HG03439 (cell line): Measurements from ENCODE around the gene ADRA2B.
A peak's percentile ranks its signal among the peaks of the same experiment; 100 is the strongest.
"Not testable (repeated sequence)": the region's sequence is repeated elsewhere in the genome, so short reads cannot be mapped to it uniquely, and the experiment has no call there.

Experiments used
- ATAC-seq: cut with Tn5 transposase; IDR thresholded peaks from one replicate; pipeline ENCODE4 v1.9.1; 2021; ENCODE audit warnings: mild to moderate bottlenecking, moderate library complexity; ENCODE audit not compliant: unreplicated experiment

The ADRA2B gene

DNA sequence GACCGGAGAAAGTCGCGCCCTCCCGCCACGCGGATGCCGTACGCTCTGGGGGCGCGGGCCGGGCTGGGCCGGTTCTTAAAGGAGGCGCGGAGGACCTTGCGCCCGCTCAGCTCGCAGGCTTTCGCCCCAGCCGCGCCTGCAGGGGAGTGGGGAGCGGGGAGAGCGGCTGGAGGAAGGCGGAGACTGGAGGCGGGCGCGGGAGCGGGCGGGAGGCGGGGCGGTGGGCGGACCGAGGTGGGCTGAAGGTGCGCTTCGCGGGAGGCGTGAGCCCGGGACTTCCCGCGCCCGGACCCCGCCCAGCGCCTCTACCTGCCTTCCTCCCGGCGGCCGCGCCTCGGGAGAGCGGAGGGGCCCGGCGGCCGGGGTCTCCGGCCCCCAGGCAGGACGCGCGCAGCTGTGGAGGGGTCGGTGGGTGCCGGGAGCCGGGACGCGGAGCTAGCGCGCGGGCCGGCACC, at the start of gene ADRA2B:
ADRA2B (minus strand) TSS at position 148 of the 455 bp plus-strand sequence. CDS start 422 bp downstream, outside the sequence.
- ATAC-seq = no peak

DNA sequence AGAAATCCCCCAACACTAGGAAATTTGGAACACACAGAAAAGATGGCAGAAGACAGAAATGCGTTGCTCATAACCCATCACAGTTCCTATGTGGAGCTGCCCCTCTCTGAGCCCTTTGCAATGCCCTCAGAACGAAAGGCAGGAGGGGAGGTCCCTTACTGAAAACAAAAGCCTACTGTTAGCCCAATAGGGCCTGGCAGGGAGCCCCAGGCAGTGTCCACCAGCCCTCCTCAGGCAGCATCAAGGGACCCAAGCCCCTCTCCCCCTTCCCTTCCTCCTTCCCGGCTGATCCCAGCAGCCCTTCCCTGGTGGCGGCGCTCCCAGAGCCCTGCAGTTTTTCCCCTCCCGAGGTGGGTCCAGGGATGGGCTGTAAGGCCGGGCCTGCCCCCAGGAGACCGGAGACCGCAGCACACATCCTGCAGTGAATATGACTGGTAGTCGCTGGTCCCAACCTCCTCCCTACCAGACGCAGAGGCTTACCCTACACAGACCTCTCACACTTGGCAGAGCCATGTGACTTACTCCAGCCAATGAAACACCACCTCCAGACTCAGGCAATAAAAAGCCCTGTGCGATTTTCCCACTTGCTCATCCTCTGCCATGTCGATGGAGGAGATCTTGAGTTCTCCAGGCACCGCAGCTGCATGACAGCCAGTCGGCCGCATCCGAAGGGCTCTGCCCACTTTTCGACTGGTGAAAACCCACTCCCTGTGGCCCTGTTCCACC, 48.3 kb upstream of the ADRA2B start:
- ATAC-seq = peak; percentile 65

DNA sequence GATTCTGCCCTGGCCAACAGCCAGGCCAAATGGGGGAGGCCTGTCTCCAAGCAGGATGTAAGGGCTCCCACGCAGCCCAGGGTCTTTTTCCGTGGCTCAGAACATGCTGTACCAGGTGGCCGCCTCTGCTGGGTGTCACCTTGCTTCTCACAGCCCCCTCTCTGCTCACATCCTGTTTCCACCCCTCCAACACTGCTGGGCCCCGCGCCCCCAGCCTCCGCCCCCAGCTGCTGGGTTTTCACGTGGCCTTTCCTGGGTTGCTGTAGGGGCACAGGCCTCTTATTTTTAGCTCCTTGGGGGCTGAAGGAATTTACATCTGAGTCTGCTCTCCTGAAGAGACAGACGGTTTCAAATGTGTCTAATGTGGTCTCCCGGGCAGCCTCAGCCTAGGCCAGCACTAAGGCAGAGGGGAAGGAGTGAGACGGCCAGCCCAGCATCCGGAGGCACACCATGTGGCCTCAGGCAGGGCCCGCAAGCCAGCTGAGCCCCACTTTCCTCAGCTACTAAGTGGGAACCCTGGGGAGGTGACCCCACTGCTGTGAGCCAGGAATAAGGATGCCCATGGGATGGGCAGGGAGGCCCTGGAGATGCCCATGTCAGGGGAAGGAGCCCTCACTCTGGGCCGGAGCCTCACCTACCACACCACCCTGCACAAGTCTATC, 47.5 kb upstream of the ADRA2B start:
- ATAC-seq = peak; percentile 49

DNA sequence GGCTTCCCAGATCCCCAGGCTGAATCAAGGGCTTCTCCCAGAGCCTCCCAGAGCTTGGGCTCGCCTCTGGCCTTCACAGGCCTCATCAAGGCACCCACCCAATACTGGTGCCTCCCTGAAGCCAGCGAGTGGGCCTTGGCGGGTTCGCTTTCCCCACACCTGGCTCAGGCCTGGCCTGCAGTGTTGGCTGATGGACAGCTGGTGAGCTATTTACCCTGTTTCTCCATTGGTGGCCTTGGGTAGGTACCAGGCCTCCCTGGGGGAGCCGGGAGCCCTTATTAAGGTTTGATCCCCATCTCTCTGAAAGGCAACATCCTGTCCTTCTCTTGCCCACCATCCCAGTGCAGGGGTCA, 47.0 kb upstream of the ADRA2B start:
- peak; percentile 1 for ATAC-seq

DNA sequence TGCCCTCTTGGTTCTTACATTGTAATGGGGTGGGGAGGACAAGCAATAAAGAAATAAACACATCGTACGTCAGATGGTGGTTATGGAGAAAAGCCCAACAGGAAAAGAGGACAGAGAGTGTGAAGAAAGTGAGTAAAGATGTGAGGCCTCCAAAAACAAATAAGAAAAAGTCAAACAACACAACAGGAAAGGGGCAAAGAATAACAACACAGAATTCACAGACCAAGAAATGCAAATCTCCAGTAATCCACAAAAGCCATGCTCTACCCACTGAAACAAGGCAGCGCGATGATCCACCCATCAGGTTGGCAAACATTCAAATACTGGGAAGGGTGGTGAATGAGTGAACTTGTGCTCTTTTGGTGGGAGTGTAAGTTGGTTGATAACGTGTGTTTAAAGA, 45.5 kb upstream of the ADRA2B start:
- ATAC-seq = no peak

DNA sequence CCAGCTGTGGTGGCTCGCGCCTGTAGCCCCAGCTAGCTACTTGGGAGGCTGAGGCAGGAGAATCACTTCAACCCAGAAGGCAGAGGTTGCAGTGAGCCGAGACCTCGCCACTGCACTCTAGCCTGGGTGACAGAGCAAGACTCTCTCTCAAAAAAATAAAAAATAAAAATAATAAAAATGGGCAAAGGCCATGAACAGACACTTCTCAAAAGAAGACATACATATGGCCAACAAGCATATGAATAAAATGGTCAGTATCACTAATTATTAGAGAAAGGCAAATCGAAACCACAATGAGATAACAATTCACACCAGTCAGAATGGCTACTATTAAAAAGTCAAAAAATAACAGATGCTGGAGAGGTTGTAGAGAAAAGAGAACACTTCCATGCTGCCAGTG, 44.0 kb upstream of the ADRA2B start:
- not testable (repeated sequence) for ATAC-seq

DNA sequence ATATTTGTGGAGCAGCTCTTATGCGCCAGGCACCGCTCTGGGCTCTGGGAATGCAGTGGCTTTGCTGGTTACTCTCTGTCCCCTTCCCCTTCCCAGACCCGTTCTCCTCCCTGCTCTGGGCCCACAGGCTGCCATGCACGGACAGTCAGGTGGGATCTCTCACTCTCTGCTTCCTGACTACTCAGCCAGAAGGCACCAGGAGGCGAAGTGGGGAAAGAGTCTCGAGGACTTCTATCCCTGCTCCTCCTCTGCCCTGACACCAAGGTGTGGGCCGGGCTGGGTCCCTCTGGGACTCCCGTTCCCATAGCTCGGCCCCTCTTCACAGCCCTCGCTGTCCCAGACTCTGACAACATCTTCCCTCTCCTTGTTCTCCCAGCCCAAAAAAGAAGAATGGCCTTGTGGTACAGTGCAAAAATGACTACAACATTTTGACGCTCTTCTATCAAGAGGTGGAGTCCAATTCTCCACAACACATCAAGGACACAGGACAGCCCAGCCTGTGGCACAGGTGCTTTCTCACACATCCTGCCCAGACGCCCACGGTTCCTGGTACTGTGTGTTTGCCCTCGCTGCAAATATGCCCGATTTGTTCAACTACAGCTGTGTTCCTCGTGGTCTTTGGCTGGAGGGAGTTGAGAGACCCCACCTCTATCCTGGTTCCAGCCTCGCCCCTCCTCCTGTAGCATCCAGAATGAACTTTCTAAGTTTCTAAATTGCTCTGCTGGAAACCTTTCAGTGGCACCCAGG, 42.9 kb upstream of the ADRA2B start:
- ATAC-seq = no peak

DNA sequence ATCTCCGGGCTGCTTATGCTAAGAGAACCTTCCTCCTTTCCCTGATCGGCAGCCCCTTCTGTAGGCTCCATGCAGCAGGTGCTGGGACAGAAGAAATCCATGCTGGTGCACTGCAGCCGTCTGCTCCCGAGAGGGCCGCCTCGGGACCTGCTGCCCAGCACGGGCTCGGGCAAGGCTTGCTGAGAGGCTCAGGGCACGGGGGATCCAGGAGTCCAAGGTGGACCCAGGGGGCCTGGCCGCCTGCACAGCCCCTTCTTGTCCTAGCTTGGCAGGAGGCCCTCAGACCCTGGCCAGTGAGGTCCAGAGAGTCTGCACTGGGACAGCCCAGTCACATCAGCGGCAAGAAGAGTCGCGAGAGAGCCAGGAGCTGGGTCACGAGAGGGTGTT, 42.2 kb upstream of the ADRA2B start:
- ATAC-seq = no peak

DNA sequence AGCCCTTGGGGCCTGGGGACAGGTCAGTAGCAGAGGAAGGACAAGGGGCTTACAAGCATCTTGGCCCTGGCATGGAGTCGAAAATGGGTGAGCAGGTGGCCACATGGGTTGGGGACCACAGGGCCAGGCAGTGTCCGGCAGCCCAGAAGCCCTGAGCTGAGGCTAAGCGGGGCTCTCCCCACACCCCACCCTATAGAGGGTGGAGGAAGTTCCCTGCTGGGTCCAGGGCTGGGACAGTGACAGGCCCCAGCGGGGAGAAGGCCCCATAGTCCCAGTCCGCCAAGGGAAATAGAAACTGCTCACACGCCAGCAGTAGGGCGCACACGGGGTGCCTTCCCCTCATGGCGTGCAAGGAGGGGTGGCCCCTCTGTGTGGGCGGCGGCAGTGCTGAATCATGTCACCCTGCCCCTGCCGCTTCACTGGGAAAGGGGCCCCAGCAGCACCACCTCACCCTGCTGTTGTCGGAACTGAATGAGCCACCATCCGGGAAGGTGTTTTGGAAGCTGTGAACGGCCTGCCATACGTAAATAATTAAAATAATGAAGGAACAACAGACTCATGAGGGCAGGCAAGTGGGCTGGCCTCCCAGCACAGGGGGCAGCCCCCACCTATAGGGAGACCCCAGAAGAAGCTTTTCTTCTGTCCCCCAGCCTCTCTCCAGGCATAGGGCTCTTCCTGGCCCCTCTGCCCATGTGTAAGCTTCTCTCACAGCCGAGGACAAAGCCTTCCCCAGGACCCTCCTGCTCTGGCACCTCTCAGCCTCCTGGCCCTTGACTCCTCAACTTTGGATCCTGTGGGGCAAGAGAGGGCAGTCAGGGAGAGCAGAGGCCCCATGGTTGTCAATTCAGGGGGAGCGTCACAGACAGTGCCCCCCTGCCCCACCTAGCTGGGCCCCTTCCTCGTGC, 41.5 kb upstream of the ADRA2B start:
- peak; percentile 67 for ATAC-seq

DNA sequence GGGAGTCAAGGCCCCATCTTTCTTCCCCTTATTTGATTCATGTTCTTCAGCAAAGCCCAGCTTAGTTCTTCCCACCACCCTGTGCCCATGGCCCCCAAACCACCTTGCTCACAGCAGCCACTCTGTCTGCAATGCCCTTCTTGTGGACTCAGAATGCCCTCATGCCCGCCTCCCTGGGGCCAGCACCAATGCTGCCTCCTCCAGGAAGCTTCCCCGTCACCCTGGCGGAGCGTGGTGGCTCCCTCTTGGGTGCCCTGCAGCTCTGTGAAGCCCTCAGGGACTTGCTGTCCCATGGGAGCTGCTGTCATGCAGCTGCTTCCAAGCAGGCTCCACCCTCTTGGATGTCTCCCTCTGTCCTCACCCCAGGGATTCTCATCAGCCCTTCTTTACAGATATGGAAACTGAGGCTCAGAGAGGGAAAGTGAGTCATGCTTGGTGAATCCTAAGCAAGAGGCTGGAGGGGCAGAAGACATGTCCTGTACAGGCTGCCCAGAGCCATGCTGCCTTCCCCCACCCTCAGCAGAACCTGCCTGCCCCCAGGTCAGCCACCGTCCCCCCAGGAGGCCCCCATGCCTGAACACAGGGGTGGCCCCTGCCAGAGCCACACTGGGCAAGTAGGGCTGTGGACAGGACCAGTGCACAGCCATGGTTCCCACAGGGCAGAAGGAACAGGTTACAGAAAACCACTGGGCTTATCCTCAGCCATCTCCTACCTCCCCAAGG, 40.7 kb upstream of the ADRA2B start:
- ATAC-seq = peak; percentile 28

DNA sequence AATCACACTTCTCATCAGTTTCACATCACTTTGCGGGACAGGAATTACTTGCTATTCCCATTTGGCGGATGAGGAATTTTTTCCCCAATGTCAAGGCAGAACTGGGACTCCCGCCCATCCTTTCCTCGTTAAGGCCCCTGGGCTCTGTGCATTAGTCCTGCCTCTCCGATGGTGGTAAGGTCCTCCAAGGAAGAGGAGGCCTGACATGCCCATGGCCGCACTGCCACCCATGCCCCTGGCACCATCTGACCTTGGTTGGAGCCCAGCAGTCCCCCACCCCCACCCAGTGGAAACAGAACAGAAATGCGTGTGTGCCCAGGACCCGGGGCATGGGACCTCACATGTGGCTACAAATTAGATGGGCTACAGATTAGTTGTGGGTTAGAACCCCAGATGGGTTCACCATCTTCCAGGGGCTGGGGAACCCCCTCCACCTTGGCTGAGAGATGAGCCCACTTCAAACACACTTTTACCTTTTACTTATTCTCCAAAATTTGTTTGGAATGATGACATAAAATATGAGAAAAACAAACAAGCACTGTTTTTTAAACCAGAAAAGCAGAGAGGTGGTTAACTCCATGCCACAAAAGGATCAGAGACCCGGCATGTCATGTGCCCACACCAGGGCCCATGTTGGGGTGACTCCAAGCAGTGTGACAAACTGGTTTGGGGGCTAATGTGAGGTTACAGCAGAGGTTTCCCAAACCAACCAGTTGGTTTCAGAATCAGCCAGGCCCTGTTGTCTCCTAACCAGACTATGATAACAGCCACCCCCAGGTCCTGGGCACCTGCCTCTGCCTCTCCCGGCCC, 39.8 kb upstream of the ADRA2B start:
- ATAC-seq = no peak

DNA sequence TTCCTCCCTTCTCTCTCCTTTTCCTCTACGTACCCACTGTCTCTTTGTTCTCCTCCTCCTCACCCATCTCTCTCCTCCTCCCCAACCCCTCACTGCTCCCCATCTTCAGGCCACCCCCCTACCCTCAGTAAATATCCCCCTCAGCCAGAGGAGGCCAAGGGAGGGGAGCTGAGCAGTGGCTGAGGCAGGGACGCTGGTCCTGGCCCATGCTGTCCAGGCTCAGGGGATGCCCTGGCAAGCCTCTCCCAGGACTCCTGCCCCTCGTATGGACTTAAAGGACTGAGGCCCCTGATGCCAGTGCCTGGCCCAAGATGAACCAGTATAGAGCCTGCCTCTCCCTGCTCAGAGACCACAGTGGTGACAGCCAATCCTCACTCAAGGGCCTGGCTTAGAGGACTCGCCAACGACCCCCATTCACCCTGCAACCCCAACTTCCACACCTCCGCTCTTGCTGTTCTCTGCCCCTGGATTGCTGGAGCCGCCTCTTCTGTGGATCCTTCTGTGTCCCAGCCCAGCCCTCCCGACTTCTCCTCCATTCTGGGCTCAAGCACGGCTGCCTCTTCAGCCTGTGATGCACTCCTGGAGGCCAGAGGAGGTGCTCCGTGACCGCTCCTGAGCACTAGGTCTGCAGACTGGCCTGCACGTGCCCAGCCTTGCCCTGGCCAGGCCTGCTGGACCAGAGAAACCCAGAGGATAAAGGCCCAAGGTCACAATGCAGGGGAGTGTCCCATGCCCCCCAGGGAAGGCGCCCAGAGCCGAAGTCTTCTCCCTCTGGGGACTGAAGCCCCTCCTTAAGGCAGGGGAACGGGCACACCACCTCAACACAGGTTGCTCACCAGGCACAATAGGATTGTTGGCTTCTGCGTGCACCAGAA, 38.4 kb upstream of the ADRA2B start:
- no peak for ATAC-seq

DNA sequence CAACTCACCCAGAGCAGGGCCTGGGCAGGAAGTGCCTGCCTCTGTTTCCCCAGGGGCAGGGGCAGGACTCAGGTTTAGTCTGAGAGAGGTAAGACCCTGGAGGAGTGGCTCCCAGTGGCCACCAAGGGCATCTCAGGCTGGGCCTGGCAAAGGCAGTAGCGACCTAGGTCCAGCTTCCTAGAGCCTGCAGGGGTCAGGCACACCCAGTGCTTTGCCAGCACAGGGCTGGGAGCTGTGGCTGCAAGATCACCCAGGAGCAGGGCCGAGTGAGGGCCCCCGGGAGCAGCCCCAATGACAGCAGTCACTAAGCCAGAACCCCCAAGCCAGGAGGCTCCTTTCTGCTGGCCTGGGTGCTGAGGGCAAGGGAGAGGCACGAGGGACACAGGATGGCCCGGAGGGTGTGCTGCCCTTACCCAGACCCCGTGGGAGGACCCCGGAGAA, 37.6 kb upstream of the ADRA2B start:
- ATAC-seq = no peak

DNA sequence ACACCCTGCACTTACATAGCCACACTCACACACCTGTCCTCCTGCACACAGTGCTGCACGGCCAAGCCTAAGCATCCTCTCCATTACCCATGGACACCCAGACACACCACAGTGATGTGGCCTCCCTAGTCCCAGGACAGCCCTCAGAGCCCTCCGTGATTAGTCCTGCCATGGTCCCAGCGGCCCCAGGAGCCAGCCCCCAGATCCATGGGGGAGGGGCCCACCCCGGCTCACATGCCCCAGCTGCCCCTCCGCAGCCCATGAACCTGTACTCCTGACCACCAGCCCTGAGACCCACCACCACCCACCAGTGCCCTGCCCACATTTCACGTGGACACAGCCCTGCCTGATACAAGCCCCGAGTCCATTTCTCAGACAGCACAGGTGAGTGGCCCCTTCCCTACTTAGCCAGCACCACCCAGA, 36.9 kb upstream of the ADRA2B start:
- ATAC-seq = no peak

DNA sequence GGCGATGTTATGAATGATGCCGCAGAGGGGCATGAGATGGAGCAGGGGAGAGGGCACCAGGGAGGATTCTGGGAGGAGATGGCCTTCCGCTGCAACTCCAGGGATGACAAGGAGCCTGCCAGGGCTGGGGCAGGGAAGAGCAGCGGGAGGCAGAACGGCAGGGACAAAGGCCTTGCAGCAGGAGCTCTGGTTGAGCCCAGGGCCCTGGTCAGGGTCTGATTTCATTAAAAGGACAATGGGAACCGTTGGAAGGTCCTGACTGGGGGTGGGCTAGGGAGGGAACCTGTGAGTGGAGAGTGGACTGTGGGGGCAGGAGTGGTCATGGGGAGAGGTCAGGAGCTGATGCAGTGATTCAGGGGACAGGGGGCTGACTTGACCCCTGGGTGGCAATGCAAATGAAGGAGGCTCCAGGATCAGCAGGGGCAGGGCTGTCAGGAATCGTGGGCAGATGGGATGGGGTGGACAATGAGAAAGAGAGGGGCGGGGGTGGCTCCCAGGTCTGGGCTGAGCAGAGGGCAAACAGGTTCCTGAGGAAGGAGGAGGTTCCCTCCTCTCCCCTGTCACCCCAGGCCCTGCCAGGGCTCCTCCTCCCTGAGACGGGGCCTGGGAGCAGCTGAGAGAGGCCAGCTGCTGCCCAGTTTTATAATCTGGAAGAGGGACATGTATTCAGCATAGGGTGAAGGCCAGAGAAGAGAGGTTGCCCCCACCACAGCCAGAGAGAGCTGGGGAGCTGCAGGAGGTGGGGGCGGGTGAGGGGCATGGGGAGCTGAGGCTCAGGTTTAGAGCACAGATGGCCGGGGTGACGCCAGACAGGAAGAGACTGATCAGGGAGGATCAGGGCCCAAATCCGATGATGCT, 36.2 kb upstream of the ADRA2B start:
- no peak for ATAC-seq

DNA sequence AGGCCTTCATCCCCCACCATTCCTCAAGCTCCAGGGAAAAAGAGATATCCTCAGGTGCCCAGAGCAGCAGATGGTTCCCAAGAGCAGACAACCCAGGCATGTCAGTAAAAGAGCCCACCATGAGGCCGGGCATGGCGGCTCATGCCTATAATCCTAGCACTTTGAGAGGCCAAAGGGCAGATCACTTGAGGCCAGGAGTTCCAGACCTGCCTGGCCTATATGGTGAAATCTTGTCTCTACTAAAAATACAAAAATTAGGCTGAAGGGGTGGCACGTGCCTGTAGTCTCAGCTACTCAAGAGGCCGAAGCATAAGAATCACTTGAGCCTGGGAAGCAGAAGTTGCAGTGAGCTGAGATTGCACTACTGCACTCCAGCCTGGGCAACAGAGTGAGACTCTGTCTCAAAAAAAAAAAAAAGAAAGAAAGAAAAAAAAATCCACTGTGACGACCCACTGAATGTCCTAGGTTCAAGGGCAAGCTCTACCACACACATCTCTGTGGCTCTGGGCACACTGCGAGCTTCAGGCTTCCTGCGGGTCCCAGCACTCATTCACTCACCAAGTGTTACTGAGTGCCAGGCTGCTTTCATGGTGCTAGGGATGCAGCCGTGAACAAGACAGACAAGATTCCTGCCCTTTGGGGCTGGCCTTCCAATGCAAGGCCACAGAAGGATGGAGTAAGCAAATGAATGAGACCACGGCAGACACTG, 35.4 kb upstream of the ADRA2B start:
- no peak for ATAC-seq
